ENCODE results near the gene SP6.

DNA sequence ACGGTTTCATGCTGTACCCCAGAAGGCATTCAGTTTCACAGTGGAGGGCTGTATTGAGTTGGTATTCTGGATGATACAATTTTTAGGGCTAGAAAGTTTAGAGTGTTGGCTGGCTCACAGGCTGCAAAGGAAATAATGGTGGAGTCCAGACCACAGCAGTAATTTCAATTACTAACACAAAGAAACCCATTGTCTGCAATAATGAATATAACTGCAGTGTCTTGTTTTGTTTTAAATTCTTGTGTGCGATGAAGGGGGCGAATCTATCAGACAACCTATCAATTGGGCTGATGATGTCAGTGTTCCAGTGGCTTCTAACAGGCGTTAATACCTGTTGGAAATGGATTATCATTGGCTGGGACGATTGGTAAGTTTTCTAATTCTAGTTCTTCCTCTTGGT, 46.6 kb upstream of the SP6 start:
- TF ChIP-seq EP300 (IDR thresholded peaks at IDR 0.05; ENCODE audit: borderline replicate concordance) (no peak), YY1 (IDR thresholded peaks at IDR 0.05; ENCODE audit: low read depth) (no peak), TEAD4 (IDR thresholded peaks at IDR 0.05) (no peak), FOXM1 (IDR thresholded peaks at IDR 0.05; ENCODE audit: borderline replicate concordance, low read depth) (no peak), MAX (IDR thresholded peaks at IDR 0.05) (no peak), CEBPB (IDR thresholded peaks at IDR 0.05) (no peak), RAD21 (IDR thresholded peaks at IDR 0.05; ENCODE audit: low read depth) (no peak), REST (IDR thresholded peaks at IDR 0.05; ENCODE audit: low read depth) (no peak)
